HEK293T (cell line): Measurements from ENCODE around the gene MMP25.
"Not testable (repeated sequence)": the region's sequence is repeated elsewhere in the genome, so short reads cannot be mapped to it uniquely, and the experiment has no call there.

Source experiments
- BHLHE40 ChIP-seq: fragments of 450-650 bp; IDR thresholded peaks from 2 replicates; pipeline ENCODE4 v1.6.1; 2016; ENCODE audit warnings: mild to moderate bottlenecking, moderate library complexity, borderline replicate concordance
- ELF4 ChIP-seq: fragments of 450-650 bp; IDR thresholded peaks from 2 replicates; pipeline ENCODE4 v1.6.1; 2017; ENCODE audit warnings: antibody characterized with exemption
- FOXK2 ChIP-seq: fragments of 450-650 bp; IDR thresholded peaks from 2 replicates; pipeline ENCODE4 v1.6.1; 2016; ENCODE audit warnings: mild to moderate bottlenecking
- FOXM1 ChIP-seq: fragments of 450-650 bp; IDR thresholded peaks from 2 replicates; pipeline ENCODE4 v1.6.1; 2017; ENCODE audit warnings: mild to moderate bottlenecking, borderline replicate concordance
- HDGF ChIP-seq: fragments of 450-650 bp; IDR thresholded peaks from 2 replicates; pipeline ENCODE4 v1.6.1; 2017; ENCODE audit warnings: antibody characterized with exemption, borderline replicate concordance
- PKNOX1 ChIP-seq: fragments of 450-650 bp; IDR thresholded peaks from 2 replicates; pipeline ENCODE4 v1.6.1; 2016
- SP1 ChIP-seq: fragments of 450-650 bp; IDR thresholded peaks from 2 replicates; pipeline ENCODE4 v1.6.1; 2017
- TARDBP ChIP-seq: fragments of 450-650 bp; IDR thresholded peaks from 2 replicates; pipeline ENCODE4 v1.6.1; 2016

- not testable (repeated sequence) for TF ChIP-seq FOXM1, BHLHE40, ELF4, SP1, FOXK2, HDGF, TARDBP, PKNOX1
These were observed 29.6 kb downstream of the MMP25 start for GRCh38 chr16:3075946-3076345.
